OCI-LY3 (cell line): Measurements from ENCODE around the gene RAPGEF3.

Experiments used
- H2AFZ ChIP-seq: fragments of 200-600, 300-600 bp; shearing (Covaris generic); 2 replicates; pipeline ENCODE4 v1.6.0; 2014; ENCODE audit warnings: antibody characterized with exemption, low read depth, low read length
- H3K27ac ChIP-seq: fragments of 200-600, 300-600 bp; sonication (generic); 2 replicates; pipeline ENCODE4 v1.5.1; 2014; ENCODE audit warnings: mild to moderate bottlenecking, low read length, moderate library complexity, mixed read lengths
- H3K27me3 ChIP-seq: fragments of 200-600, 300-600 bp; sonication (generic); 2 replicates; pipeline ENCODE4 v1.6.1; 2014; ENCODE audit warnings: low read depth, low read length, mixed read lengths
- H3K36me3 ChIP-seq: fragments of 200-600, 300-600 bp; sonication (generic); replicated peaks from 2 replicates; pipeline ENCODE3; 2014; ENCODE audit warnings: low read depth, low read length, mixed read lengths
- H3K4me1 ChIP-seq: fragments of 300-600, 200-600 bp; sonication (generic); 2 replicates; pipeline ENCODE4 v1.6.1; 2014; ENCODE audit warnings: low read length, mixed read lengths
- H3K4me2 ChIP-seq: fragments of 200-600, 300-600 bp; sonication (generic); 2 replicates; pipeline ENCODE4 v1.6.1; 2014; ENCODE audit warnings: low read length, mixed read lengths
- H3K4me3 ChIP-seq: fragments of 300-600, 200-600 bp; sonication (generic); 2 replicates; pipeline ENCODE4 v1.5.1; 2014; ENCODE audit warnings: antibody characterized with exemption, mild to moderate bottlenecking, low read length, moderate library complexity
- H3K79me2 ChIP-seq: fragments of 300-600, 200-600 bp; shearing (Covaris generic); 2 replicates; pipeline ENCODE4 v1.6.1; 2014; ENCODE audit warnings: mild to moderate bottlenecking, low read length, mixed read lengths
- H3K9ac ChIP-seq: fragments of 300-600, 200-600 bp; shearing (Covaris generic); 2 replicates; pipeline ENCODE4 v1.6.0; 2014; ENCODE audit warnings: mild to moderate bottlenecking, low read length, moderate library complexity
- H3K9me3 ChIP-seq: fragments of 200-600, 300-600 bp; shearing (Covaris generic); 2 replicates; pipeline ENCODE4 v1.6.1; 2014; ENCODE audit warnings: low read length, mixed read lengths; ENCODE audit not compliant: insufficient read depth
- H4K20me1 ChIP-seq: fragments of 200-600, 300-600 bp; sonication (generic); 2 replicates; pipeline ENCODE4 v1.6.1; 2016; ENCODE audit warnings: low read length, mixed read lengths; ENCODE audit not compliant: insufficient read depth
- EZH2phosphoT487 ChIP-seq: fragments of 200-600 bp; shearing (Covaris generic); IDR thresholded peaks from 2 replicates; pipeline ENCODE4 v1.6.1; 2018; ENCODE audit warnings: antibody characterized with exemption, mixed run types, low read depth
- TF ChIP-seq, protein P1 (sequence below): fragments of 200-600, 300-600 bp; sonication (generic); IDR thresholded peaks from 2 replicates; pipeline ENCODE4 v1.5.1; 2014; ENCODE audit warnings: antibody characterized with exemption, low read length, low read depth

RAPGEF3 gene

DNA sequence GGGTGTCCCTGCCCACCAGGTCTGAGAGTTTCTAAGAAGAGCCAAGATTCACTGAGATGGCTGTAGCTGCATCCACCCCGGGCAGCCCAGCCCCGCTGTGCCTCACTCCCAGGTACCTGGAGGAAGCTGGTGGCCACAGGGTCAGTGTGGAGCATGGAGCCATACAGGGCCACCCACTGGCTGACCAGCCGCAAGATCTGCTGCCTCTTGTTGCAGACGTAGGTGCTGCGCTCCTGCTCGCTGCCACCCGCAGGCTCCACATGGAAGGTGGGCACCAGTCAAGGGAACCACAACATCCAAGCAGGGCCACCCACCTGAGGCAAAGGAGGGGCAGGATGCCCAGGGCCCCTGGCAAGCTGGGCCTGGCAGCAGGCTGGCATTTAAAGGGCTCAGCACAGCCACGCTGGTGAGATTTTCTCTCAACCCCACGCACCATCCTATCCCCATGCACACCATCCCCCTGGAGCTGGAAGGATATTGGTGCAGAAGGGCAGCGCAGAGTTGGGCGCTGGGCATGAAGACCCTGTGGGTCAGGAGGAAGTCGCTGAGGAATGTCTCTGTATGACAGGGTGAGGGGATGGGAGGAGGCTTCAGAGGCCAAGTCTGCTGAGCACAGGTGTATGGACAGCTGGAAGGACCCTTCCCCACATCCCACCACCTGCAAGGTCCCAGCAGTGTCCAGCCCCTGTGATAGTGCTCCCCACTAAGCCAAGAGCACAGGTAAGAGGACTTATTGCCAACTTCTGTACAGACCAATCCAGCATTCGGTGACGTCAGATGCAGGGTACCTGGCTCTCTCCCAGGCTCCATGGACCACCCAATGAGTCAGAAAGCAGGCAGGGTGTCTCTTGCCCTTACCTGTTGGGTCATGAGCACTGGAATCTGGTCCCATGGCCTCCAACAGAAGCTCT lies 10.8 kb downstream of the RAPGEF3 start:
- H2AFZ ChIP-seq: no peak overlapping the region
- no peak overlapping the region for H3K9ac ChIP-seq
- peak overlapping the region; percentile 62 for H3K4me2 ChIP-seq
- no peak for TF ChIP-seq EZH2phosphoT487
- TF ChIP-seq, protein P1, sequence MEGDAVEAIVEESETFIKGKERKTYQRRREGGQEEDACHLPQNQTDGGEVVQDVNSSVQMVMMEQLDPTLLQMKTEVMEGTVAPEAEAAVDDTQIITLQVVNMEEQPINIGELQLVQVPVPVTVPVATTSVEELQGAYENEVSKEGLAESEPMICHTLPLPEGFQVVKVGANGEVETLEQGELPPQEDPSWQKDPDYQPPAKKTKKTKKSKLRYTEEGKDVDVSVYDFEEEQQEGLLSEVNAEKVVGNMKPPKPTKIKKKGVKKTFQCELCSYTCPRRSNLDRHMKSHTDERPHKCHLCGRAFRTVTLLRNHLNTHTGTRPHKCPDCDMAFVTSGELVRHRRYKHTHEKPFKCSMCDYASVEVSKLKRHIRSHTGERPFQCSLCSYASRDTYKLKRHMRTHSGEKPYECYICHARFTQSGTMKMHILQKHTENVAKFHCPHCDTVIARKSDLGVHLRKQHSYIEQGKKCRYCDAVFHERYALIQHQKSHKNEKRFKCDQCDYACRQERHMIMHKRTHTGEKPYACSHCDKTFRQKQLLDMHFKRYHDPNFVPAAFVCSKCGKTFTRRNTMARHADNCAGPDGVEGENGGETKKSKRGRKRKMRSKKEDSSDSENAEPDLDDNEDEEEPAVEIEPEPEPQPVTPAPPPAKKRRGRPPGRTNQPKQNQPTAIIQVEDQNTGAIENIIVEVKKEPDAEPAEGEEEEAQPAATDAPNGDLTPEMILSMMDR: no peak
- H4K20me1 ChIP-seq: no peaks in the 10 kb centered on the region
- H3K4me1 ChIP-seq: peaks cover 30% of the 10 kb centered on the region
- 0 out of 2 replicates have a peak overlapping the region, but pooled peaks have one; percentile 11 for H3K4me3 ChIP-seq
- no peaks in the 10 kb centered on the region for H3K79me2 ChIP-seq
- peaks cover 28% of the 10 kb centered on the region for H3K27me3 ChIP-seq
- H3K36me3 ChIP-seq: no peaks in the 10 kb centered on the region
- H3K9me3 ChIP-seq: no peaks in the 10 kb centered on the region
- H3K27ac ChIP-seq: no peak overlapping the region

DNA sequence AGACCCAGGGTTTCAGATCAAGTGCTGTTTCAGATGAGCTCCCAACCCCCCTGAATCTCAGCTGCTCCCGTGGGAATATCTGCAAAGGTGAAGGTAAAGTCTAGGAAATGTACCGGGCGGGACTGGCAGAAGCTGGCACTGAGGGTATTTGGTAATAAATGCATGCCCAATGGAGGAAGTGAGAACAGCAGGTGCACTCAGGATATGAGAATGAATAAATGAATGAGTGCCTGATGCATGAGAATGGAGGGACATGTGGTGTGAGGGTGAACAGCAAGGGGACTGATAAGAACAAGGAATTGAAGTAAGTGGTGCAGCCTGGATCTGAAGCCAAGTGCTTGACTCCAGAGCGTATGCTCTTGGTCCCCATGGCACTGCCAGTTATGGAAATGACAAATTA lies 11.6 kb downstream of the RAPGEF3 start:
- Histone ChIP-seq H3K36me3 (no peaks in the 10 kb centered on the region), H3K4me1 (peaks cover 28% of the 10 kb centered on the region), H3K4me3 (peak overlapping the region; percentile 11; the same call in 1 of the 2 replicates), H3K9ac (no peak overlapping the region), H3K4me2 (peak overlapping the region; percentile 62), H2AFZ (no peak overlapping the region), H3K27me3 (peaks cover 31% of the 10 kb centered on the region), H4K20me1 (no peaks in the 10 kb centered on the region), H3K27ac (no peak overlapping the region), H3K9me3 (no peaks in the 10 kb centered on the region), H3K79me2 (no peaks in the 10 kb centered on the region)
- TF ChIP-seq EZH2phosphoT487: no peak
- TF ChIP-seq, protein P1: no peak

DNA sequence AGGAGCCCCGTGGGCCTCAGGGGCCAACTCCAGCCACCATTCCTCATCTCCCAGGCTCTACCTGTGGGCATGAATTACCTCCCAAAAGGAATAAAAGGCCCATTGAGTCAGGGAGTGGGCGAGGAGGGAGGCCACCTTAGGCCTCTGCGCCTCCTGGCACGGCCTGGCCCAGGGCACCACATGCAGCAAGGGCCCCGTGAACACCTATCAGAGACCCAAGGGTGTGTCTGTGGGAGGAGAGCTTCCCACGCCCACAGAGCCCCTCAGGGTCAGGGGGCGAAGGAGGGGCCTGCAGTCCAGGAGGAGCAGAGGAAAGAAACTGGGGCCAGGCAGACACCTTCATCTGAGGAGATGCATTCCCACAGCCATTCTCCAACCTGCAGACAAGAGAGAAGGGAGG lies 12.2 kb downstream of the RAPGEF3 start:
- no peaks in the 10 kb centered on the region for H3K9me3 ChIP-seq
- TF ChIP-seq, protein P1: no peak
- no peak for TF ChIP-seq EZH2phosphoT487
- peaks cover 31% of the 10 kb centered on the region for H3K27me3 ChIP-seq
- peak overlapping the region; percentile 11; the same call in 1 of the 2 replicates for H3K4me3 ChIP-seq
- H3K36me3 ChIP-seq: no peaks in the 10 kb centered on the region
- no peak overlapping the region for H3K9ac ChIP-seq
- peaks cover 24% of the 10 kb centered on the region for H3K4me1 ChIP-seq
- H3K4me2 ChIP-seq: peak overlapping the region; percentile 62
- no peak overlapping the region for H2AFZ ChIP-seq
- no peak overlapping the region for H3K27ac ChIP-seq
- H3K79me2 ChIP-seq: no peaks in the 10 kb centered on the region
- H4K20me1 ChIP-seq: no peaks in the 10 kb centered on the region

DNA sequence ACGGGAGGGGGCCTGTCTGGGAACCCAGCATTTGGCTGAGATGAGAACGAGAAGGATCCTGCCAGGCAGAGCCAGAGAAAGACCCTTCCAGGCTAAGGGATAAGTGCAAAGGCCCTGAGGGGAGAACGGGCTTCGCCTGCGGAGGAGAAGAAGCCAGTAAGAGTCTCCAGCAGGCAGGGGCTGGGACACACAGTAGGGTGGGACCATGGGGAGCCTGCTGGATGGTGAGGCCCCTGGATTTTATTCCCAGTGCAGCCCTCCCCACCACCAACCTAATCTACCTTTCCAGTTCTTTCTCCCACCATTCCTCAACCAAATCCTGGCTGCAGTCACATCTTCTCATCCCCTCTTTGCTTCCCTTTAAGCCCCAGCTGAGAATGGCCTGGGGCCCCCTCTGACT lies 12.6 kb downstream of the RAPGEF3 start:
- H3K4me3 ChIP-seq: no peak overlapping the region
- no peaks in the 10 kb centered on the region for H3K36me3 ChIP-seq
- TF ChIP-seq EZH2phosphoT487: no peak
- TF ChIP-seq, protein P1: no peak
- no peaks in the 10 kb centered on the region for H3K79me2 ChIP-seq
- no peaks in the 10 kb centered on the region for H4K20me1 ChIP-seq
- H3K4me1 ChIP-seq: peaks cover 24% of the 10 kb centered on the region
- H3K9me3 ChIP-seq: no peaks in the 10 kb centered on the region
- H3K9ac ChIP-seq: no peak overlapping the region
- H3K27me3 ChIP-seq: peaks cover 31% of the 10 kb centered on the region
- H3K27ac ChIP-seq: no peak overlapping the region
- H3K4me2 ChIP-seq: no peak overlapping the region
- no peak overlapping the region for H2AFZ ChIP-seq
